ENCODE results near the gene PIK3R1. TPM values are rescaled to one million over a fixed set of nuclear protein-coding genes. Genes with fewer than 3 reads are reported as not detected.

PIK3R1 gene
- total RNA-seq, 4 donors from 2014 or later: 101 to 358 (median 190) TPM

DNA sequence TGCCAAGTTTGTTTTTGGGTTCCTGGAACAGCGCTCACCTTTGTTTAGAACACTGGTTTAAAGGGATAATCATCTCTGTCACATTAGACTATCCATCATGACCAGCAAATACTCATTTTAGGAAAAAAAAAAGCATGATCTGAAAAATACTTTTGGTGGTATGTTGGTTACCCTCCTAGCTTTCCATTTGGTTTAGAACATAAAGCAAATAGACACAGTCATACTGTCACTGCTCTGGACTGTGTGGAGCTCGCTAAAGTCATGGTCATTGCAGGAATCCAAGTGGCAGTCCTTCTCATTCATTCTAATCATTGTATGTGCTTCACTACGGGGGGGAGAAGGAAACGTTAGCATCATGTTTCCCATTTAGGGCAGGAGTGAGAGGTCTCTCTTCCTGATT lies 83.5 kb downstream of the PIK3R1 start:
- peak overlapping the region; percentile 14 to 16 for H3K27ac ChIP-seq
- intact Hi-C loops (cut with DNase I; ENCODE audit: low total_unique reads): no loop called here

DNA sequence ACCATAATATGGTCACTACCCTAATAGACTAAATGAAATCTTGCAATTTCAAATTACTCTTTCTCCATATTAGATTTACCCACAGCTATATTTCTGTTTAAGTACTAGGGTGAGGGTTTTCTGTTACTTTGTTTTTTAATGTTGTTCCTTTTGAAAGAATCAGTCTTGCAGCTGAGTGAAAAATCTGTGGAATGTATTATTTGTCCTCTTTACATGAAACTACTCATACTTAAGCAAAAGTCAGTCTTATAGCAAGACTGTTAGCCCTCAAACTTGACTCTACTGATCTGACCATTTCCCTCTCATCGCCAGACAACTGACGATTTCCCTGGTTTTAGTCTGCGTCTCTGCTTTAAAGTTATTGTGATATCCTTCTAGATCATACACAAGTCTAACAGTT lies 84.0 kb downstream of the PIK3R1 start:
- Histone ChIP-seq H3K36me3 (no peaks in the 10 kb centered on the region), H3K4me1 (no peaks in the 10 kb centered on the region), H3K27me3 (no peaks in the 10 kb centered on the region), H3K4me3 (no peak overlapping the region), H3K9me3 (no peaks in the 10 kb centered on the region), H3K27ac (peak overlapping the region in 1 of 2 donors; percentile 16)
- no peak for DNase-seq
- intact Hi-C loops (cut with DNase I; ENCODE audit: low total_unique reads): no loop called here
- TF ChIP-seq CTCF (IDR thresholded peaks at IDR 0.05) (no peak), POLR2A (IDR thresholded peaks at IDR 0.05) (no peak)

More for the DNA sequence above, 83.5 kb downstream of the PIK3R1 start:
- Histone ChIP-seq H3K36me3 (no peaks in the 10 kb centered on the region), H3K27me3 (no peaks in the 10 kb centered on the region), H3K4me1 (no peaks in the 10 kb centered on the region), H3K4me3 (no peak overlapping the region), H3K9me3 (no peaks in the 10 kb centered on the region)
- DNase-seq: no peak
- TF ChIP-seq CTCF (IDR thresholded peaks at IDR 0.05): no peak

GRCh38 chr5:68303038-68303738 lies 87.6 kb downstream of the PIK3R1 start:
- intact Hi-C loops (cut with DNase I; ENCODE audit: low total_unique reads): no loop called here
- no peak for TF ChIP-seq POLR2A (IDR thresholded peaks at IDR 0.05)
- TF ChIP-seq CTCF (IDR thresholded peaks at IDR 0.05): no peak

GRCh38 chr5:68303754-68304420 lies 88.3 kb downstream of the PIK3R1 start:
- Histone ChIP-seq H3K27ac (peak overlapping the region in 1 of 2 donors; percentile 48), H3K36me3 (no peaks in the 10 kb centered on the region), H3K9me3 (no peaks in the 10 kb centered on the region), H3K4me1 (no peaks in the 10 kb centered on the region), H3K4me3 (no peak overlapping the region), H3K27me3 (no peaks in the 10 kb centered on the region)
- no peak for TF ChIP-seq CTCF (IDR thresholded peaks at IDR 0.05)
- TF ChIP-seq POLR2A (IDR thresholded peaks at IDR 0.05): no peak
- no peak for DNase-seq
- intact Hi-C loops (cut with DNase I; ENCODE audit: low total_unique reads): no loop called here

More at GRCh38 chr5:68303038-68303738, 87.6 kb downstream of the PIK3R1 start:
- Histone ChIP-seq H3K36me3 (no peaks in the 10 kb centered on the region), H3K27ac (peak overlapping the region in 1 of 2 donors; percentile 48), H3K4me1 (no peaks in the 10 kb centered on the region), H3K27me3 (no peaks in the 10 kb centered on the region), H3K9me3 (no peaks in the 10 kb centered on the region), H3K4me3 (no peak overlapping the region)
- no peak for DNase-seq

GRCh38 chr5:68304421-68305052 lies 89.0 kb downstream of the PIK3R1 start:
- Histone ChIP-seq H3K4me1 (no peaks in the 10 kb centered on the region), H3K9me3 (no peaks in the 10 kb centered on the region), H3K27me3 (no peaks in the 10 kb centered on the region), H3K27ac (peak overlapping the region in 1 of 2 donors; percentile 48), H3K4me3 (no peak overlapping the region), H3K36me3 (no peaks in the 10 kb centered on the region)
- TF ChIP-seq POLR2A (IDR thresholded peaks at IDR 0.05) (no peak), CTCF (IDR thresholded peaks at IDR 0.05) (no peak)
- DNase-seq: peak in 1 of 2 donors; percentile 32
- intact Hi-C loops (cut with DNase I; ENCODE audit: low total_unique reads): no loop called here
